HepG2 (cell line): ENCODE measurements around the gene OPRL1. TPM values are rescaled to one million over a fixed set of nuclear protein-coding genes. Genes with fewer than 3 reads are reported as not detected.

Source experiments
- ATF7 ChIP-seq, 2 experiments: fragments of 450-650 bp in 1 of 2; sonication (generic) in 1 of 2; formaldehyde crosslinking in 1 of 2; IDR thresholded peaks; 2 replicates each; pipeline versions ENCODE4 v1.4.0 to v1.6.1; 2016 to 2020; ENCODE audit warnings: antibody characterized with exemption in 1 of 2, mild to moderate bottlenecking in 1 of 2, missing genetic modification reagents in 1 of 2
- FUBP1 ChIP-seq: sonication (generic); formaldehyde crosslinking; IDR thresholded peaks from 2 replicates; pipeline ENCODE4 v1.5.1; 2020; ENCODE audit warnings: missing genetic modification reagents, mild to moderate bottlenecking, borderline replicate concordance
- GMEB1 ChIP-seq: sonication (generic); formaldehyde crosslinking; IDR thresholded peaks from 2 replicates; pipeline ENCODE4 v1.5.1; 2020; ENCODE audit warnings: missing genetic modification reagents, mild to moderate bottlenecking, borderline replicate concordance
- PTBP1 ChIP-seq: fragments of 200-400 bp; formaldehyde crosslinking; IDR thresholded peaks from 2 replicates; pipeline ENCODE4 v1.6.1; 2018; ENCODE audit warnings: low read length, low read depth; ENCODE audit not compliant: poor library complexity, severe bottlenecking
- ZBTB33 ChIP-seq: sonication (generic); formaldehyde crosslinking; IDR thresholded peaks from 2 replicates; pipeline ENCODE4 v1.4.0; 2020; ENCODE audit warnings: missing genetic modification reagents
- ZNF777 ChIP-seq: sonication (generic); formaldehyde crosslinking; IDR thresholded peaks from 2 replicates; pipeline ENCODE4 v1.4.0; 2020; ENCODE audit warnings: missing genetic modification reagents
- polyA plus RNA-seq, 8 experiments: library from polyadenylated mRNA; depleted of rRNA in 3 of 8; stranded (reverse) in 7 of 8; unstranded in 1 of 8; fragments of >200 nt; fragmentation: Illumina TruSeq in 4 of 8; extraction: Trizol in 4 of 8; gene quantifications; 2 replicates each; pipeline versions ENCODE4 v1.2.1 to v1.2.3, GENCODE V29; 2011 to 2016; ENCODE audit warnings: low read depth in 4 of 8, missing spikeins in 1 of 8, mixed read lengths in 1 of 8; ENCODE audit not compliant: insufficient read depth in 1 of 8
- total RNA-seq, 5 experiments: library from RNA; depleted of rRNA; stranded (reverse); fragments of >200 nt; fragmentation: Illumina TruSeq; extraction: Trizol; gene quantifications; 2 replicates each; pipeline ENCODE4 v1.2.3, GENCODE V29; 2016; ENCODE audit warnings: low read depth in 1 of 5
- TF ChIP-seq, protein P1 (sequence below): sonication (generic); formaldehyde crosslinking; IDR thresholded peaks from 2 replicates; pipeline ENCODE4 v1.5.0; 2020; ENCODE audit warnings: mild to moderate bottlenecking, missing genetic modification reagents, moderate library complexity
- TF ChIP-seq, protein P2 (sequence below): IDR thresholded peaks from 2 replicates; pipeline ENCODE4 v1.6.1; 2018; ENCODE audit warnings: missing genetic modification reagents
- TF ChIP-seq, protein P3 (sequence below): sonication (generic); formaldehyde crosslinking; IDR thresholded peaks from 2 replicates; pipeline ENCODE4 v1.4.0; 2020; ENCODE audit warnings: missing genetic modification reagents, mild to moderate bottlenecking, borderline replicate concordance
- TF ChIP-seq, protein P4 (sequence below): sonication (generic); formaldehyde crosslinking; IDR thresholded peaks from 2 replicates; pipeline ENCODE4 v1.4.0; 2020; ENCODE audit warnings: mild to moderate bottlenecking, low read depth, missing genetic modification reagents

Gene OPRL1
- total and polyA plus RNA-seq, 2 of the 13 experiments (the other 11 are each of a cell fraction or from before 2014, with no cell fraction given): 0.35 to 0.71 TPM

GRCh38 chr20:64049060-64049877 lies 30.6 kb upstream of the OPRL1 start, which contains the start of gene SOX18 (continued):
- TF ChIP-seq, protein P1, sequence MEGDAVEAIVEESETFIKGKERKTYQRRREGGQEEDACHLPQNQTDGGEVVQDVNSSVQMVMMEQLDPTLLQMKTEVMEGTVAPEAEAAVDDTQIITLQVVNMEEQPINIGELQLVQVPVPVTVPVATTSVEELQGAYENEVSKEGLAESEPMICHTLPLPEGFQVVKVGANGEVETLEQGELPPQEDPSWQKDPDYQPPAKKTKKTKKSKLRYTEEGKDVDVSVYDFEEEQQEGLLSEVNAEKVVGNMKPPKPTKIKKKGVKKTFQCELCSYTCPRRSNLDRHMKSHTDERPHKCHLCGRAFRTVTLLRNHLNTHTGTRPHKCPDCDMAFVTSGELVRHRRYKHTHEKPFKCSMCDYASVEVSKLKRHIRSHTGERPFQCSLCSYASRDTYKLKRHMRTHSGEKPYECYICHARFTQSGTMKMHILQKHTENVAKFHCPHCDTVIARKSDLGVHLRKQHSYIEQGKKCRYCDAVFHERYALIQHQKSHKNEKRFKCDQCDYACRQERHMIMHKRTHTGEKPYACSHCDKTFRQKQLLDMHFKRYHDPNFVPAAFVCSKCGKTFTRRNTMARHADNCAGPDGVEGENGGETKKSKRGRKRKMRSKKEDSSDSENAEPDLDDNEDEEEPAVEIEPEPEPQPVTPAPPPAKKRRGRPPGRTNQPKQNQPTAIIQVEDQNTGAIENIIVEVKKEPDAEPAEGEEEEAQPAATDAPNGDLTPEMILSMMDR (CRISPR knock-in tag): peak; percentile 60
- TF ChIP-seq ZNF777 (CRISPR knock-in tag) (peak; percentile 32; the same call in 1 of the 2 replicates), ZBTB33 (no peak), PTBP1 (no peak), FUBP1 (CRISPR knock-in tag) (no peak), GMEB1 (CRISPR knock-in tag) (no peak), ATF7 (IDR thresholded peaks at IDR 0.05) (no peak), ATF7 (CRISPR knock-in tag; IDR thresholded peaks at IDR 0.05) (no peak)
- TF ChIP-seq, protein P2, sequence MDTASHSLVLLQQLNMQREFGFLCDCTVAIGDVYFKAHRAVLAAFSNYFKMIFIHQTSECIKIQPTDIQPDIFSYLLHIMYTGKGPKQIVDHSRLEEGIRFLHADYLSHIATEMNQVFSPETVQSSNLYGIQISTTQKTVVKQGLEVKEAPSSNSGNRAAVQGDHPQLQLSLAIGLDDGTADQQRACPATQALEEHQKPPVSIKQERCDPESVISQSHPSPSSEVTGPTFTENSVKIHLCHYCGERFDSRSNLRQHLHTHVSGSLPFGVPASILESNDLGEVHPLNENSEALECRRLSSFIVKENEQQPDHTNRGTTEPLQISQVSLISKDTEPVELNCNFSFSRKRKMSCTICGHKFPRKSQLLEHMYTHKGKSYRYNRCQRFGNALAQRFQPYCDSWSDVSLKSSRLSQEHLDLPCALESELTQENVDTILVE (CRISPR knock-in tag): 0 out of 2 replicates have a peak, but pooled peaks have one; percentile 8
- TF ChIP-seq, protein P3, sequence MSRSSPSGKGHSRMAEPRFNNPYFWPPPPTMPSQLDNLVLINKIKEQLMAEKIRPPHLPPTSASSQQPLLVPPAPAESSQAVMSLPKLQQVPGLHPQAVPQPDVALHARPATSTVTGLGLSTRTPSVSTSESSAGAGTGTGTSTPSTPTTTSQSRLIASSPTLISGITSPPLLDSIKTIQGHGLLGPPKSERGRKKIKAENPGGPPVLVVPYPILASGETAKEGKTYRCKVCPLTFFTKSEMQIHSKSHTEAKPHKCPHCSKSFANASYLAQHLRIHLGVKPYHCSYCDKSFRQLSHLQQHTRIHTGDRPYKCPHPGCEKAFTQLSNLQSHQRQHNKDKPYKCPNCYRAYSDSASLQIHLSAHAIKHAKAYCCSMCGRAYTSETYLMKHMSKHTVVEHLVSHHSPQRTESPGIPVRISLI (CRISPR knock-in tag): no peak
- TF ChIP-seq, protein P4, sequence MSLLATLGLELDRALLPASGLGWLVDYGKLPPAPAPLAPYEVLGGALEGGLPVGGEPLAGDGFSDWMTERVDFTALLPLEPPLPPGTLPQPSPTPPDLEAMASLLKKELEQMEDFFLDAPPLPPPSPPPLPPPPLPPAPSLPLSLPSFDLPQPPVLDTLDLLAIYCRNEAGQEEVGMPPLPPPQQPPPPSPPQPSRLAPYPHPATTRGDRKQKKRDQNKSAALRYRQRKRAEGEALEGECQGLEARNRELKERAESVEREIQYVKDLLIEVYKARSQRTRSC (CRISPR knock-in tag): no peak; the same call in 1 of the 2 replicates
